Mucosa of stomach (tissue), 1 donor: ENCODE measurements around the gene GPATCH4.

Experiments used
- H3K27me3 ChIP-seq: one replicate; pipeline ENCODE4 v1.7.0; 2013; ENCODE audit warnings: mild to moderate bottlenecking, low read length; ENCODE audit not compliant: control insufficient read depth, insufficient read depth
- H3K36me3 ChIP-seq: one replicate; pipeline ENCODE4 v1.7.0; 2013; ENCODE audit warnings: low read length; ENCODE audit not compliant: control insufficient read depth, insufficient read depth
- H3K4me1 ChIP-seq: one replicate; pipeline ENCODE4 v1.7.0; 2013; ENCODE audit warnings: mild to moderate bottlenecking, low read length; ENCODE audit not compliant: control insufficient read depth, insufficient read depth
- H3K4me3 ChIP-seq: one replicate; pipeline ENCODE4 v1.7.0; 2013; ENCODE audit warnings: low read length
- H3K9ac ChIP-seq: one replicate; pipeline ENCODE4 v1.7.0; 2013; ENCODE audit warnings: mild to moderate bottlenecking, low read length, moderate library complexity
- H3K9me3 ChIP-seq: one replicate; pipeline ENCODE4 v1.7.0; 2013; ENCODE audit warnings: mild to moderate bottlenecking, low read length, moderate library complexity; ENCODE audit not compliant: control insufficient read depth
- donor health status: Pancreatic carcinoma.

The GPATCH4 gene

DNA sequence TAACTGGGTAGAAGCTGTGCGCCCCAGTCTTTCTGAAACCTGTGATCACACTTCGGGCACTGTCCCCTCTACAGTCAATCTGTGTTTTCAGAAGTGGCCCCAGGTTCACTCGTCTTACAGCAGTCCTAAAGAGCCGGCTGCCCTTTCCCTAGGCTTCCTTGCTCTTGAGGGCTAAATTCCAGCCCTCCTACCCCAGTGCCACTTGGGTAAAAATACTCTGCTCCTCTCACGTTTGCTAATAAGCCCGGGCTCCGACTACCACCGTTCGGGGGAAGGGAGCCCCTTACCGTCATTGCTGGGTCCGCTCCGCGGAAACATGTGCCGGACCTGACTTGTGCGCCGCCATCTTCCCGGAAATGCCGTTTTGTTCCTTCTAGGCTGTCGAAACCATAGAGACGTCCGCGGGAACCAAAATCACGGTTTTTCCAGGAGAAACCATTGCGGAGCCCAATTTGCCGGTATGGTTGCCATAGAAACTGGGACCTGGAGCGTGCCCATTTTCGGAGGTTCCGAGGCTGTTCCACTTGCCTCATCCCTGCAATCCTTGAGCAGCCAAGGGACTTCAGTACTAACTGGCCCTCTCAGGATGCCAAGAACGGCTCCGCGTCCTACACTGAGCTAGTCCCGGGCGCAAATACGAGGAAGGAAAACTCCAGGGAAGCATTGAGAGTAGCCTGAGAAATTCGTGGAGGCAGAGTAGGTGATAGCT, at the start of gene GPATCH4:
Gene GPATCH4, minus strand, starts transcription at position 358 of the 709 bp plus-strand sequence.
- no peaks in the 10 kb centered on the region for H3K27me3 ChIP-seq
- peaks cover 3% of the 10 kb centered on the region for H3K36me3 ChIP-seq
- H3K9ac ChIP-seq: peak within 1 kb of the TSS; percentile 70
- H3K4me3 ChIP-seq: peak within 1 kb of the TSS; percentile 52
- no peaks in the 10 kb centered on the region for H3K9me3 ChIP-seq
- peaks cover 13% of the 10 kb centered on the region for H3K4me1 ChIP-seq

DNA sequence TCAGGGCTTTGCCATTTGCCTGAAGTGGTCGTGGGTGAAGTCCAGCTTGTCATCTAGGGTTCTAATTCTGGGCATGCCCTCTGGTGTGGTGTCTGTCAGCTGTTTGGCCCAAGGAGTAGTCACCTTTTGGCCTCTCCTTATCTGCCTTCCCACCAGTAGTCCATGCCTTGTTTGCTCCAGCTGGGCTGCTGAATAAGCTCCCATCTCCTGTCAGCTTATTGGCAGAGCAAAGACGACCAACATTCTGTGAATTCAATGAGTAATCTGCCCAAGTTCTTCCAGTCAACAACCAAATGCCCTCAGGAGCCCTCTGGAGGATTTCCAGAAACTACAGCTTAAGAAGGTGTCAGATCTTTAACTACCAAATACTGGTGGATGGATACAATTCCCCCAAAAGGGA, 47.7 kb upstream of the GPATCH4 start:
- Histone ChIP-seq H3K36me3 (no peaks in the 10 kb centered on the region), H3K9me3 (no peaks in the 10 kb centered on the region), H3K27me3 (peaks cover 53% of the 10 kb centered on the region)

DNA sequence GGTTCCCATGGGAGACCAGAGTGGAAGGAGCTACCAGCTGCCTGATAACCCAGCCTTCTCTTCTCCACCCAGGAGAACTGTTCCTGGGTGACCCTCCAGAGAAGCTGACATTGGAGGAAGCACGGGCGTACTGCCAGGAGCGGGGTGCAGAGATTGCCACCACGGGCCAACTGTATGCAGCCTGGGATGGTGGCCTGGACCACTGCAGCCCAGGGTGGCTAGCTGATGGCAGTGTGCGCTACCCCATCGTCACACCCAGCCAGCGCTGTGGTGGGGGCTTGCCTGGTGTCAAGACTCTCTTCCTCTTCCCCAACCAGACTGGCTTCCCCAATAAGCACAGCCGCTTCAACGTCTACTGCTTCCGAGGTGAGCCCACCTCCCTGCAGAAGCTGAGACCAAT, 47.2 kb upstream of the GPATCH4 start:
- Histone ChIP-seq H3K27me3 (peaks cover 55% of the 10 kb centered on the region), H3K36me3 (no peaks in the 10 kb centered on the region), H3K9me3 (no peaks in the 10 kb centered on the region), H3K4me3 (no peak overlapping the region), H3K4me1 (no peaks in the 10 kb centered on the region), H3K9ac (no peak overlapping the region)

More for the DNA sequence above, 47.7 kb upstream of the GPATCH4 start:
- Histone ChIP-seq H3K4me3 (no peak overlapping the region), H3K9ac (no peak overlapping the region), H3K4me1 (no peaks in the 10 kb centered on the region)

DNA sequence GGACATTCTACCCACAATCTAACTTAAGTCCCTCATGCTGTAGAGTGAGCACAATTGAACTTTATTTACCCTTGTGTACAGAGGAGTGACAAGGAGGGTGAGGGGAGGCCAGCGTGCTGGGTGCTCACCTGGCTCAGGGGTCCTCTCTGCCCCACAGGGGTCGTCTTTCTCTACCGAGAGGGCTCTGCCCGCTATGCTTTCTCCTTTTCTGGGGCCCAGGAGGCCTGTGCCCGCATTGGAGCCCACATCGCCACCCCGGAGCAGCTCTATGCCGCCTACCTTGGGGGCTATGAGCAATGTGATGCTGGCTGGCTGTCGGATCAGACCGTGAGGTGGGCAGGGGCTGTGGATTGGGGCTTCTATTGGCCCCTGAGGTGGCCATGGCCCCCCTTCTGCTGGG, 46.1 kb upstream of the GPATCH4 start:
- peaks cover 59% of the 10 kb centered on the region for H3K27me3 ChIP-seq
- H3K36me3 ChIP-seq: no peaks in the 10 kb centered on the region
- no peaks in the 10 kb centered on the region for H3K9me3 ChIP-seq
- H3K9ac ChIP-seq: no peak overlapping the region
- peaks cover 2% of the 10 kb centered on the region for H3K4me1 ChIP-seq
- H3K4me3 ChIP-seq: no peak overlapping the region

DNA sequence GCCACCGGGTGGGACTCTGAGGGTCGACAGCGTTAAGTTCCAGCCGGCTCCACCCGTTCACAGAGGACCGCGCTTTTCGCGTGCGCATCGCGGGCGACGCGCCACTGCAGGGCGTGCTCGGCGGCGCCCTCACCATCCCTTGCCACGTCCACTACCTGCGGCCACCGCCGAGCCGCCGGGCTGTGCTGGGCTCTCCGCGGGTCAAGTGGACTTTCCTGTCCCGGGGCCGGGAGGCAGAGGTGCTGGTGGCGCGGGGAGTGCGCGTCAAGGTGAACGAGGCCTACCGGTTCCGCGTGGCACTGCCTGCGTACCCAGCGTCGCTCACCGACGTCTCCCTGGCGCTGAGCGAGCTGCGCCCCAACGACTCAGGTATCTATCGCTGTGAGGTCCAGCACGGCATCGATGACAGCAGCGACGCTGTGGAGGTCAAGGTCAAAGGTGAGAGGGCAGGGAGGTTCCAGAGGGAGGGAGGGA, 45.5 kb upstream of the GPATCH4 start:
- Histone ChIP-seq H3K27me3 (peaks cover 65% of the 10 kb centered on the region), H3K4me1 (peaks cover 5% of the 10 kb centered on the region), H3K9me3 (no peaks in the 10 kb centered on the region), H3K9ac (no peak overlapping the region), H3K36me3 (no peaks in the 10 kb centered on the region), H3K4me3 (no peak overlapping the region)

DNA sequence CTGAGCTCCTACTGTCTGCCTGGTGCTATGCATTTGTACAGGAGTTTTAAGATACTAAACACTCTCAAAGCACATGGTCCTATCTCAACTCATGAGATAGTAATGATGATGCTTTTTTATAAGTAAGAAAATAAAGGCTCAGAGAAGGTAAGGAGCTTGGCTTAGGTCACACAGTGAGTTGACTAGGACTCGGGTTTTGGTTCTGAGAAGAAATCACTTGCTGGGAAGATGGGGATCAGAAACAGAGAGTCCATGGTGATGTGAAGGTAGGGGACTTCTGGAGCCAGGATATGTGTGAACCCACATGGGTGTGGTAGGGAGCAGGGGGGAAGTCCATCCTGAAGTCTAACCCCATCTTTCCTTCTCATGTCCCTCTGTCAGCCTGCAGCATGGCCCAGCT, 44.4 kb upstream of the GPATCH4 start:
- Histone ChIP-seq H3K4me3 (no peak overlapping the region), H3K36me3 (no peaks in the 10 kb centered on the region), H3K4me1 (peaks cover 11% of the 10 kb centered on the region), H3K9me3 (no peaks in the 10 kb centered on the region), H3K27me3 (peaks cover 76% of the 10 kb centered on the region), H3K9ac (no peak overlapping the region)

DNA sequence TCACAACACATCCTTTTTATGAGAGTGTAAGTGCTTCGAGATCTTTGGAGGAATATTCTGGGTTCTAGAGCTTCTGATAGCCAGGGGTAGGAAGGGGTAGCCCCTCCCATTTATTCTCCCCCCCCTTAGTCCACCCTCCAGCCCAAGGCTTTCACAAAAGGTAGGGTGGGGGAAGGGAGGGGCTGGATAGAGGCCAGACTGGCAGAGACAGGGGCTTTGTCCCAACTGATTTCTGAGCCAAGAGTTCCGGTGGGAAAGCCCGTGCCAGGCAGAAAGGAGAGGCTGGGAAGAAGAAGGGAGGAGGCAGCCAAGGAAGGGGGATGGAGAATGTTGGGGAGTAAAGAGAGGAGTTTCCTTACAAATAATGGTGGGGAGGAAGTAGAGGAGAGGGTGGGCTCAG, 43.8 kb upstream of the GPATCH4 start:
- Histone ChIP-seq H3K36me3 (no peaks in the 10 kb centered on the region), H3K9ac (no peak overlapping the region), H3K4me3 (no peak overlapping the region), H3K27me3 (peaks cover 82% of the 10 kb centered on the region), H3K4me1 (peaks cover 11% of the 10 kb centered on the region), H3K9me3 (no peaks in the 10 kb centered on the region)

DNA sequence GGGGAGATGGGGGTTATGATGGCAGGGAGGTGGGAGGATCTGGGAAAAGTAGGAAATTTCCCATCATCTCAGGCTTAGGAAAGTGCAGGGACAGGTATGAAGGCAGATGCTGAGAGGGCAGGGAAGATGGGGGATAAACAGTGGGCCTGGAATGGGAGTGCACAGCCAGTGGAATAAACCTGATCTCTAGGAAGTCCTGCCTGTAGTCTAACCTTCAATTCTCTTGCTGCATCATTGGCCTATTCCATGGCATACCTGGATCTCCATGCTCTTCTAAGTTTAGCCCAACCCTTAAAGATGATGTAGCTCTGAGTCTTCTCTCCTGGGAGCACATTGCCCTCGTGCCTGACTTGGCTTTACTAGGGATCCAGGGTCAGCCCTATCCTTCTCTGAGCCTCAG, 43.4 kb upstream of the GPATCH4 start:
- Histone ChIP-seq H3K27me3 (peaks cover 87% of the 10 kb centered on the region), H3K4me1 (peaks cover 11% of the 10 kb centered on the region), H3K4me3 (no peak overlapping the region), H3K9me3 (no peaks in the 10 kb centered on the region), H3K9ac (no peak overlapping the region), H3K36me3 (no peaks in the 10 kb centered on the region)

DNA sequence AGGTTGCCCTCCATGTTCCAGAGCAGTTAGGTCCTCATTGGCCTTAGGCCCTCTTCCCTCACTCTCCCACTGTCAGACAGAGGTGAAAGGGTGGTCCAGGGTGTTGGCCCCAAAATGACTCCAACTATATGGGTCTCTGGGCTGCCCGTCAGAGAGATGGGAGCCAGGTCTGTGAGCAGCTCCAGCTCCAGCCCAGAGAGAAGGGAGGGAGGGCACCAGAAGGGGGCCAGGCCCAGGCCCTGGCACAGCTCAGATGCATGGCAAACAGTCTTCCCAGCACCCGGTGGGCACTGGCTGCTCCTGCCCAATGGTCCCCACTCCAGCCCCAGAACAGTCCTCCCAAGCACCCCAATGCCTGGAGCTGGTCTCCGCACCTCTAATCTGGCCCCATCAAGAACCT, 42.9 kb upstream of the GPATCH4 start:
- no peaks in the 10 kb centered on the region for H3K36me3 ChIP-seq
- no peak overlapping the region for H3K4me3 ChIP-seq
- no peak overlapping the region for H3K9ac ChIP-seq
- H3K27me3 ChIP-seq: peaks cover 91% of the 10 kb centered on the region
- peaks cover 11% of the 10 kb centered on the region for H3K4me1 ChIP-seq
- H3K9me3 ChIP-seq: no peaks in the 10 kb centered on the region

DNA sequence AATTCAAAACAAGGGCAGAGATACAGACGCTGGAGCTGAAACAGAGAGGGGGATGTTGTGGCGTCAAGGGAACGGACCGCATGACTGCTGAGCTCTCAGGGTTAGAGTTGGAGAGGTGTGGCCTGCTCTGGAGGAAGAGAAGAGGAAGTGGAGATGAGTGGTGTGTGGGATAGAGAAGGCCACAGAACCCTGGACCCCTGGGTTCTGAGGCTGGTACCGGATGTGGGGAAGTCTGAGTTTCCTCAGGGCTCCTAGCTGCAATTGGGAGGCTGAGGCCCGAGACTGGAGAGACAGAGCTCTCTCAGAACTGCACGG, 42.5 kb upstream of the GPATCH4 start:
- H3K36me3 ChIP-seq: no peaks in the 10 kb centered on the region
- no peak overlapping the region for H3K9ac ChIP-seq

DNA sequence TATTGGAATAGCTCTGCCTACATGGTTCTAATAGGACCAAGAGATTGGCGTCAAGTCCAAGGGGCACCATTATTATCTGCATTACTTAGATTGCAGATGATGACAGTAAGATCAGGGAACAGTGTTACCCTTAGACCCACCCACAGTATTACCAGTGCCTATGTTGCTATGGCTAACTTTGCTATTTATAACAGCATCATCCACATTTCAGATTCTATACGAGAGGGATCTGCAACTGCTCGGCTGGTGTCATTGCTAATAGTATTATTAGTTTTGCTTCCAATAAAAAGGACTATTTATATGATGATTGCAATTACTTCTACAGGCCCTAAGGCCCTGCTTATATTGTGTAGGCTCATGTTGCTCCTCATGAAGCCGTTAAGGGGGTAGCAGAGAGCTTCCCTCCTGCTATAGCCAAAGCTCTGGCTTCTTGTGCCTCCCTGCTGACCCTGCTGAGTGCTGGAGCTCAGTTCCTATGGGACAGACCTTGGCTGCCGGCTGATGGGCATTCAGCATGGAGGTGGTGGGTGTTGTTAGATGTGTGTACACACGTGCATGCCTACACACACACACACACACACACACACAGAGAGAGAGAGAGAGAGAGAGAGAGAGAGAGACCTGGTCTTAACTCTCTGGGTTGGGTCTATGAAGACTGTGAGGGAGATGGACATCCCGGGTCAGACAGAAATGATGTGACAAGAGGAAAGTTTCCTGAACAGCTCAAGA, 41.9 kb upstream of the GPATCH4 start:
- Histone ChIP-seq H3K4me1 (peaks cover 11% of the 10 kb centered on the region), H3K4me3 (no peak overlapping the region), H3K36me3 (no peaks in the 10 kb centered on the region), H3K9ac (no peak overlapping the region), H3K27me3 (peaks cover 99% of the 10 kb centered on the region), H3K9me3 (no peaks in the 10 kb centered on the region)

More for the DNA sequence above, 42.5 kb upstream of the GPATCH4 start:
- Histone ChIP-seq H3K4me3 (no peak overlapping the region), H3K4me1 (peaks cover 11% of the 10 kb centered on the region), H3K27me3 (peaks cover 96% of the 10 kb centered on the region), H3K9me3 (no peaks in the 10 kb centered on the region)

DNA sequence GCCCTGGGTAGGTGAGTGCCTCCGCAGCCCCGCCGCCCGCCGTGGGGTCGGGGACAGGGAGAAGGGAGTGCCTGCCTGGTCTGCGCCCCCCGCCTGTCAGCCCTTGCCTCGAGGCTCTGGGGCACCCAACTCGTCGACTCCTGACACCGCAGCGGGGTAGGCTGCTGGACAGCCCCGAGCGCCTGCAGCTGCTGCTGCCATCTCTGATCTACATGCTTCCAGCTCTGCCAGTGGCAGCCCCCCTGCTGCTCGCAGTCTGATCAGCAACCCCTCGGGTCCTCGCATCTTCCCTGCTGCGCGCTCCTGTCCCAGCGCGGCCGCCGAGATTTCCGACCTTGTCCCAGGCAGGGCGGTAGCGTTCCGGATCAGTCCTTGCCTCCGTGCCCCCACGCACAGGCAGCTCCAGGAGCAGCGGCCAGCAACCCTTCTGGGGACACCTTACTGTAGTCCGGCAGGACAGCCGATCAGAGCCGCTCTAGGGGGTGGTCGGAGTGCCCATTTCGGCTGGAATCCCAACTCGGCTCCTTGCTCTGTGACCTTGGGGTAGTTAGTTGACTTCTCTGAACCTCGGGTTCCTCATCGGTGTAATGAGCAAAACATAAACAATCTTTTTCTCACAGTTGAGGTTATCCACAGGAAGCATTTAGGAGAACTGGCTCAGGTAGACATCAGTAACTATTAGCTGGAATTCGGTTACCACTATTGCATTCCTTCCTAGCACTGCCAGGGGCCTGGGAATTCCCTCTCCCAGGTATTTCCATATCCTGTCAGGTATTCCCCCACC, 41.2 kb upstream of the GPATCH4 start:
- no peak overlapping the region for H3K9ac ChIP-seq
- H3K27me3 ChIP-seq: peaks cover 97% of the 10 kb centered on the region
- H3K4me1 ChIP-seq: peaks cover 11% of the 10 kb centered on the region
- H3K36me3 ChIP-seq: no peaks in the 10 kb centered on the region
- H3K9me3 ChIP-seq: no peaks in the 10 kb centered on the region
- H3K4me3 ChIP-seq: no peak overlapping the region
